Measurements from ENCODE around the gene FRG2B.
"Not testable (repeated sequence)": the region's sequence is repeated elsewhere in the genome, so short reads cannot be mapped to it uniquely, and the experiment has no call there.

Gene FRG2B

GRCh38 chr10:133626695-133627094, at the start of gene FRG2B:
Gene FRG2B (minus strand): TSS chr10:133626795. CDS start chr10:133626742, 53 bp downstream.
- DNase-seq (ENCODE audit: low read depth in 2 of 2); H3K4me3 ChIP-seq (replicated peaks in 1 of 2; ENCODE audit: low read depth in 2 of 2, low read length in 2 of 2): not testable (repeated sequence)

DNA sequence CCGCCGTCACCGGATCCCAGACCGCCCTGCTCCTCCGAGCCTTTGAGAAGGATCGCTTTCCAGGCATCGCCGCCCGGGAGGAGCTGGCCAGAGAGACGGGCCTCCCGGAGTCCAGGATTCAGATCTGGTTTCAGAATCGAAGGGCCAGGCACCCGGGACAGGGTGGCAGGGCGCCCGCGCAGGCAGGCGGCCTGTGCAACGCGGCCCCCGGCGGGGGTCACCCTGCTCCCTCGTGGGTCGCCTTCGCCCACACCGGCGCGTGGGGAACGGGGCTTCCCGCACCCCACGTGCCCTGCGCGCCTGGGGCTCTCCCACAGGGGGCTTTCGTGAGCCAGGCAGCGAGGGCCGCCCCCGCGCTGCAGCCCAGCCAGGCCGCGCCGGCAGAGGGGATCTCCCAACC, 40.9 kb upstream of the FRG2B start:
- DNase-seq (ENCODE audit: low read depth in 2 of 2); H3K4me3 ChIP-seq (replicated peaks in 1 of 2; ENCODE audit: low read depth in 2 of 2, low read length in 2 of 2): not testable (repeated sequence)

- not testable (repeated sequence) for H3K4me3 ChIP-seq (replicated peaks in 1 of 2; ENCODE audit: low read depth in 2 of 2, low read length in 2 of 2); DNase-seq (ENCODE audit: low read depth in 2 of 2)
Observed at GRCh38 chr10:133663544-133664160, 37.1 kb upstream of the FRG2B start.

DNA sequence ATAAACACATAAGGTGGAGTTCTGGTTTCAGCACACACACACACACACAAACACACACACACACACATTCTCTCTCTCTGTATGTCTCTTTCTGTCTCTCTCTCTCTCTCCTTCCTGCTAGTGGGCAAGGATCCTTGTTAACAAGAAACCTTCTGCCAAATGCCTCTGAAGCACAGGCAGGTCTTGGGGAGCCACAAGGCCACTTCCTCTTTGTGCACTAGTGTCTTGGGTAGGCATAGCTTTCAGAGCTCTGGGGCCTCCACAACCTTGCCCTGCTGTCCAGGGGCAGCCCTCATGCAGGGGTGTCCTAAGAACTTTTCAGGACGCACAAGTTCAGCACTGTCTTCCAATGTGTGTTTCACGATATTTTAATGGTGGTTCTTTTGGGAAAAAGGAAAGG, 34.5 kb upstream of the FRG2B start:
- not testable (repeated sequence) for DNase-seq (ENCODE audit: low read depth in 2 of 2); H3K4me3 ChIP-seq (replicated peaks in 1 of 2; ENCODE audit: low read depth in 2 of 2, low read length in 2 of 2)

- not testable (repeated sequence) for H3K4me3 ChIP-seq (replicated peaks in 1 of 2; ENCODE audit: low read depth in 2 of 2, low read length in 2 of 2); DNase-seq (ENCODE audit: low read depth in 2 of 2)
Observed at GRCh38 chr10:133660516-133660915, 33.9 kb upstream of the FRG2B start.

- H3K4me3 ChIP-seq (replicated peaks in 1 of 2; ENCODE audit: low read depth in 2 of 2, low read length in 2 of 2); DNase-seq (ENCODE audit: low read depth in 2 of 2): not testable (repeated sequence)
Observed at GRCh38 chr10:133657276-133657675, 30.7 kb upstream of the FRG2B start.

- H3K4me3 ChIP-seq (replicated peaks in 1 of 2; ENCODE audit: low read depth in 2 of 2, low read length in 2 of 2); DNase-seq (ENCODE audit: low read depth in 2 of 2): not testable (repeated sequence)
Observed at GRCh38 chr10:133648872-133649455, 22.4 kb upstream of the FRG2B start.

DNA sequence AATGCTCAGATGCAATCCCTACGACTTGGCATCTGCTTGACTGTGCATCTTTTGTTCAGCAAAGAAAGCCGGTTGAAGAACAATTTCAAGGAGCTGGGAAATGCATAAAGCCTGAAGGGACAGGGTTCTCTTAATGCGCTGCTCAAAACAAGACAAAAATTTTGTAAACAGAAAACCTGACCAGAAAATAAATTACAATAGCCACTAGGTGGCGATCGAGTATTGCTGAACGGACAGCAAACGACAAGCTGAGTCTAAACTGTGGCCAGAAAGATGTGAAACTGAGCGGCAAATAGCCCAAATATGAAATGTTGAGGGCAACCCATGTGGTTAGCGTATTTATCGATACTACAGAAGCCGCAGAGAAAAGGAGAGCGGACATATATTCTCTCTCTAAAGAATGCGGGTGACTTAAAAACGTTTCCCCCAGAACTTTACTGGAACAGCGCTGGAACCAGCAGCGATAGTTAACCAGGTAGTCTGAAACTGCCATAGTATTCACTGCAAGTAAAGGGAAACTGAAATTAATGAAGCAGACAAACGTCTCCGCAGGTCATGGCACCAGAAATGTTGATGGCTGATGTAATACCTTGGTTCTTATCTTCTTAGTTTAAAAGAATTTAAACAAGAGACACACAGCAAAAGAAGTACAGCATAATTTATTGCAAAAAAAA, 20.6 kb upstream of the FRG2B start:
- not testable (repeated sequence) for DNase-seq (ENCODE audit: low read depth in 2 of 2)

GRCh38 chr10:133637846-133638235, 11.2 kb upstream of the FRG2B start:
- not testable (repeated sequence) for H3K4me3 ChIP-seq (replicated peaks in 1 of 2; ENCODE audit: low read depth in 2 of 2, low read length in 2 of 2); DNase-seq (ENCODE audit: low read depth in 2 of 2)

More for the DNA sequence above, 20.6 kb upstream of the FRG2B start:
- H3K4me3 ChIP-seq (replicated peaks in 1 of 2; ENCODE audit: low read depth in 2 of 2, low read length in 2 of 2) = not testable (repeated sequence)

DNA sequence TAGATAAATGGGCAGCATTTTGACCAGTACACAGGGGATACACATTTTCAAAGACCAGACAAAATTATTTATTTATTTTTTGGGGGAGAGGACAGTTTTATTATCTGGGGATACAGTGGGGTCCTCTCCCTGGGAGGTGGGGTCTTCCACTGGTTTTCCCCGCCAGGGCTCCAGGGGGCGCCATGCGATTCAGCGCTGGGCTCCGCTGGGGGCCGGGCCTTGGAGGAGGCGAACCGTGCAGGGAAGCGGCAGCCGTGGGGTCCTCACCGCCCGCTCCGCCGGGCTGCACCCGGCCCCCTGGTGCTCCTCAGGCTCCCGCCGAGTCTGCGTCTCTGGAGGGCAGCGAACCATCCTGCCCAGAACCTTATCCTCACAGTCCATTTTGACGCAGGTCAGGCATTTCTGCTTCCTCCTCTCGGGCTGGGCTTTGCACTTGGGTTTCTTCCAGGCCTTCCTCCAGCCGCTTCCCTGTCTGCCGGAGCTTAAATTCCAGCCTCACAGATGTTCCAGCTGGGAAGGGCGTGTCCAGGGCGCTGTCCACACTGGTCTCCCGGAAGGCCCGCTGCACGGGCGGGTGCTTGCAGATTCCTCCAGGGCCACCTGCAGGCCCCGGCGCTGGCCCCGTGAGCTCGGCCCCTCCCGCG, 10.7 kb upstream of the FRG2B start:
- H3K4me3 ChIP-seq (replicated peaks in 1 of 2; ENCODE audit: low read depth in 2 of 2, low read length in 2 of 2); DNase-seq (ENCODE audit: low read depth in 2 of 2): not testable (repeated sequence)

- H3K4me3 ChIP-seq (replicated peaks in 1 of 2; ENCODE audit: low read depth in 2 of 2, low read length in 2 of 2); DNase-seq (ENCODE audit: low read depth in 2 of 2): not testable (repeated sequence)
Observed at GRCh38 chr10:133630723-133631249, 4.2 kb upstream of the FRG2B start.

- H3K4me3 ChIP-seq (replicated peaks in 1 of 2; ENCODE audit: low read depth in 2 of 2, low read length in 2 of 2); DNase-seq (ENCODE audit: low read depth in 2 of 2): not testable (repeated sequence)
Observed at GRCh38 chr10:133622544-133622943, 4.1 kb downstream of the FRG2B start.

GRCh38 chr10:133618851-133619250, 7.7 kb downstream of the FRG2B start:
- no peak for TF ChIP-seq CTCF (IDR thresholded peaks at IDR 0.05; ENCODE audit: low read depth, low read length)
- DNase-seq (ENCODE audit: low read depth in 2 of 2) = no peak
- no peak overlapping the region for H3K4me3 ChIP-seq (replicated peaks in 1 of 2; ENCODE audit: low read depth in 2 of 2, low read length in 2 of 2)
